HG03520 (cell line): ENCODE data around the gene NPAS4.
"Not testable (repeated sequence)": the region's sequence is repeated elsewhere in the genome, so short reads cannot be mapped to it uniquely, and the experiment has no call there.

Experiments used
- ATAC-seq: cut with Tn5 transposase; IDR thresholded peaks from one replicate; pipeline ENCODE4 v1.9.1; 2021; ENCODE audit warnings: mild to moderate bottlenecking, moderate library complexity; ENCODE audit not compliant: unreplicated experiment

The NPAS4 gene

DNA sequence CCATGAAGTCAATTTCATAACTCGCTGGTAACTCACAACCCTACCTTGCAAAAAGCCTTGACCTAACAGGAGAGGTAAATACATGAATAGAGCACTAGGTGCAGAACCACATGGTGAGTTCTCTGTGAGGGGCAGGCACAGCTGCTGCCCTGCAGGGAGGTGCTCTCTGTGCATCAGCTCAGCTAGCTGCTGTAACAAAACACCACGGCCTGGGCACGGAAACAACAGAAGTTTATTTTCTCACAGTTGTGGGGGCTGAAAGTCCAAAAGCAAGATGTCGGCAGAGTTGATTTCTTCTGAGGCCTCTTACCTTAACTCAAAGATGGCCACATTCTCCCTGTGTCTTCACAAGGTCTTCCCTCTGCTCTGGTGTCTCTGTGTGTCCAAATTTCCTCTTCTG, 30.8 kb downstream of the NPAS4 start:
- ATAC-seq: no peak

DNA sequence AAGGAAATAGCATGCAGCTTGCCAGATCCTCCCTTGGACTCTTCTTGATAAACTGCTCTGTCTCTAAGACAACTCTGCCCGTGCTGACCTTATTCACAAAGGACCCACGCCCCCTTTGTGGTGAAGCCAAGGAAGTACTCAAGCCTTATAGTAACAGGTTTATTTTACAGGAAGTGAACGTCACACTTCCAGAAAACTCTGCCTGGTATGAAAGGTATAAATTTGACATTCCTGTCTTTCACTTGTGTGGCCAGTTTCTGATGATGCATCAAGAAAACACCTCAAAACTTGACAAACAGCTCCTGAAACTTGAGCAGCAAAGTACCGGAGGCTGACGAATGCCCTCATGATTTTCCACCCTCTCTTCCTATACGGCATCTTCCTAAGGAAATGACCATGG, 33.4 kb downstream of the NPAS4 start:
- ATAC-seq: no peak

DNA sequence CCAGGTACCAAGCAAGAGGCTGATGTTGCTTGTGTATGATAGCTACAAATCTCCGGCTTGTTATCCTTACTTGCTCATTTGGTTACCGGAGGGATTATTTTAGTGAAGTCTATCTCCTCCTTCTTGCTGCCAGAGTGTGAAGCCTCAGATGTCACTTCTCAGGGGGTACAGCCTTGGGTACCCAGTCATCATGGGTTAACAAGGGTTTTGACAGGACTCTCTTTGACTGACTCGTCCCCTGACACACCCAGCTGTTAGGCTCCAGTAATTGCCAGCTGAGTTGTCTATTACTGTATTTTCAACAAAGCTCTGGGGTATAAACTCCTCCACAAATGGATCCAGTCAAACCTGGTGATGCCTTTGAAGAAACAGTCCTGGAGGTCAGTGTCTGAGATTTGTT, 34.0 kb downstream of the NPAS4 start:
- ATAC-seq: no peak

DNA sequence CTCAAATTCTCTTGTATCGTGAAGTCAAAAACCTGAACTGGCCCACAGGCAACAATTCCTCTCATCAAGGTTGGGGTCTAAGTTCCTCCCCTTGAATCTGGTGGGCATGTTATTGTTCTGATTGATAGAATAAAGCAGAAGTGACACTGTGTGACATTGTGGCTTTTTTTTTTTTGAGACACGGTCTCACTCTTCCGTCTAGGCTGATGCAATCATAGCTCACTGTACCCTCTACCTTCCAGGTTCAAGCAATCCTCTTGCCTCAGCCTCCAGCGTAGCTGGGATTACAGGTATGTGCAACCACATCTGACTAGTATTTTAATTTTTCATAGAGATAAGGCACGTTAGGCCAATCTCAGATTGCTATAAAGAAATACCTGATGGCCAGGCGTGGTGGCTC, 37.0 kb downstream of the NPAS4 start:
- no peak for ATAC-seq

DNA sequence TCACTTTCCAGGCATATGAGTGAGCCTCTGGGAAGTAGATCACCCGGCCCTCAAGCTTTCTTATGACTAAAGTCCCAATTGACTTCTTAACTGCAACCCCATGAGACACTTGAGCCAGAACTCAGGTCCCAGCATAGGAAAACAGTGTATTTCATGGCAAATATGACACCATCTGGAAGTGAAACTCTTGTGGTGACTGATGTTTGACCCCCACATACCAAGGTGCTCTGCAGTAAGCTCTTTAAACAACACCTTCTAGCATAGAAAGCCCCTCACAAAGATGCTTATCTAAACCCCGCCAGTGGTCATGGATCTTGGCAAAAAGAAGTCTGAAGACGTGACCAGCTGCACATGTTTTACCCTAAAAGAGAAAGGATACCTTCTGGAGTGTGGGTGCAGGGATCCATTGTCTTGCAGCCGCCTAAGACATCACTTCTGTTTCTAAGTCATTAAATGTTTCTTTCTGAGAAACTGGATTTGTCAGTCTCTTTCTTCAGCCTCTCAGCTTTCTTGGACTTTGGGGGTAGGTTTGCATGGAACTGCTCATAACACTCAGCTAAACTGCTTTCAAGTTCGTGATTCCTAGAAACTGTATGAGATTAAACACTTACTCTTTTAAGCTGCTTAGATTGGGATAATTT, 38.4 kb downstream of the NPAS4 start:
- ATAC-seq: no peak

DNA sequence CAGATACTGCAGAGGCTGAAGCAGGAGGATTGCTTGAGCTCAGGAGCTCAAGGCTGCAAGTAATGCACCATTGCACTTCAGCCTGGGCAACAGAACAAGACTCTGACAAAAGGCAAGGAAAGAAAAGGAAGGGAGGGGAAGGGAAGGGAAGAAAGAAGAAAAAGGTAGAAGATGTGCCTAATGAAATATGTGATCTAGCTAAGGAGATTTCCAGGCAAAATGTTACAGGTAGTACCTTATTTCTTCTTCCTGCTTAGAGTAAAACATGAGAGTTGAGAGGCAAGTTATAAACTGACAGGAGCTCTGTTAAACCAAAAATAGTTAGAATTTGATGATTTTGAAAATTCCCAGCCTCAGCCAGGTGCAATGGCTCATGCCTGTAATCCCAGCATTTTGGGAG, 41.2 kb downstream of the NPAS4 start:
- no peak for ATAC-seq

DNA sequence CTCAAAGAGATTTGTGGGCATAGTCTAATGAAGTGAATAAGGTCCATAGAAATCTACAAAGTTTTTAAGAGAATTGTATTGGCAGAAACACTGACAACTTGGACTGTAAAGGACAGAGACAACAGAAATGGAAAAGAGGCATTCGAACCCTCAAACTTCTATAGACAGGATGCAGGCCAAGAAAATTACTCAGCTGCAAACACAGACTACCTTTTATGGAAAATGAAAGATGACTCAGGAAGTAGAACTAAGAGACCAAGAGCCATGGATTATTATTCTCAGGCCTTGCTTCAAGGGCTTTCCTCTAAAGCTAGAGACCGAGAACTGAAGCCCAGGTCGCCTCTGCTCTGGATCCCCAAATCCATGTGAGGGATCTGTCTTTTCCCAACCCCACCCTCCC, 42.1 kb downstream of the NPAS4 start:
- ATAC-seq: no peak

DNA sequence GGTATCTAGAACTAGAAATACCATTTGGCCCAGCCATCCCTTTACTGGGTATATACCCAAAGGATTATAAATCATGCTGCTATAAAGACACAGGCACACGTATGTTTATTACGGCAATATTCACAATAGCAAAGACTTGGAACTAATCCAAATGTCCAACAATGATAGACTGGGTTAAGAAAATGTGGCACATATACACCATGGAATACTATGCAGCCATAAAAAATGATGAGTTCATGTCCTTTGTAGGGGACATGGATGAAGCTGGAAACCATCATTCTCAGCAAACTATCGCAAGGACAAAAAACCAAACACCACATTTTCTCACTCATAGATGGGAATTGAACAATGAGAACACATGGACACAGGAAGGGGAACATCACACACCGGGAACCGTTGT, 43.3 kb downstream of the NPAS4 start:
- not testable (repeated sequence) for ATAC-seq

DNA sequence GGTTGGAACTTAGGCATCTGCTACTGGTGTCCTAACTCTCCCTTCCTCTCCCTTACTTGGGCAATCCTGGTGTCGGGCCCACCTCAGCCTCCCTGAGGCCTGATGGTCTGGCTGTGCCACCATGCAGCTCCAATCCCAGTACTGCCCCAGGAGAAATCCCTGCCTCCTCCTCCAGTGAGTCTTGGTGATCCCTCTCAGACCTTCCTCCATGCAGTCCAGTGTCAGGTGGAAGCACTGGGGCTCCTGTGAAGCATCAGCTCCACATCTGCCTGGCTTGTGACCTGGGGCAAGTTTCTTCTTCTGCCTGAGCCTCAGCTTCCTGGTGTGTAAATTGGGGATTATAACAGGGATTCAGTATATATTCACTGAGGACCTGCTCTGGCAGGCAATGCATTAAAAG, 44.1 kb downstream of the NPAS4 start:
- no peak for ATAC-seq

DNA sequence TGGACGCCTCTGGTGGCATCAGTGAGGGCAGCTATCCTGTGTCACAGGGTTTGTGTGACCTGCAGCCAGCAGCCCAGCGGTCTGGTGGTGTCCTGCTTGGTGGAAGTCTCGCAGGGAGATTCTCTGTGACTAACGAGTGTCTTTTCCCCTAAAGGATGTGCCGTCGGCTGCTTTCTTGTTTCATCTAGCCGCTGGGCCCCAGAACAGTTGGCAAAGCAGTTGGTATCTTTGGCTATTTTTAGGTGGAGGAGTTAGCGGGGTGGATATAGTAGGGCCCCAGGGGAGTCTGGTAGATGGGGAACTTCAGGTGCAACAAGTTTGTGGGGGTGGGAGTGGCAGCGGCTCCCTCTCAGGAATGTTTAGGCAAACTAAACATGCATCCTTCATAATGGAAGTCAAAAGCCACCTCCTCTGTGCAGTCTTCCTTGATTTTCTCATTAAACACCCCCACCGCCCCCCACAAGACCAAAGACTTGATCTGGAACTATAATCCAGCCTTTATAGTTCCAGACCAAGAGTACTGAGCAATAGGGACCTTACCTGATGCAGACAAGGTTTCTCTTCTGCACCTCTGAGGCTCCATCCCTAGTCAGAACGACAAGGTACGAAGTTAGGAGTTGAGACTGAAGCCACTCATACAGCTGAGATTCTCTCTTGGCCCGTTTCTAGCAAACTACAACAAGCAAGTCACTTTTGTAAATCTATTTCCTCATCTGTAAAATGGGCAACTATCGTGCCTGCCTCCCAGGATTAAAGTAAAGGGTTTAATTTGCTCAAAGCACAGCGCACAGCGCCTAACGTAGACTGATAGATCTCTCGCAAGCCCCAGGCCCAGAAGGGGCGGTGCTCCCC, 44.8 kb downstream of the NPAS4 start:
- ATAC-seq: no peak

DNA sequence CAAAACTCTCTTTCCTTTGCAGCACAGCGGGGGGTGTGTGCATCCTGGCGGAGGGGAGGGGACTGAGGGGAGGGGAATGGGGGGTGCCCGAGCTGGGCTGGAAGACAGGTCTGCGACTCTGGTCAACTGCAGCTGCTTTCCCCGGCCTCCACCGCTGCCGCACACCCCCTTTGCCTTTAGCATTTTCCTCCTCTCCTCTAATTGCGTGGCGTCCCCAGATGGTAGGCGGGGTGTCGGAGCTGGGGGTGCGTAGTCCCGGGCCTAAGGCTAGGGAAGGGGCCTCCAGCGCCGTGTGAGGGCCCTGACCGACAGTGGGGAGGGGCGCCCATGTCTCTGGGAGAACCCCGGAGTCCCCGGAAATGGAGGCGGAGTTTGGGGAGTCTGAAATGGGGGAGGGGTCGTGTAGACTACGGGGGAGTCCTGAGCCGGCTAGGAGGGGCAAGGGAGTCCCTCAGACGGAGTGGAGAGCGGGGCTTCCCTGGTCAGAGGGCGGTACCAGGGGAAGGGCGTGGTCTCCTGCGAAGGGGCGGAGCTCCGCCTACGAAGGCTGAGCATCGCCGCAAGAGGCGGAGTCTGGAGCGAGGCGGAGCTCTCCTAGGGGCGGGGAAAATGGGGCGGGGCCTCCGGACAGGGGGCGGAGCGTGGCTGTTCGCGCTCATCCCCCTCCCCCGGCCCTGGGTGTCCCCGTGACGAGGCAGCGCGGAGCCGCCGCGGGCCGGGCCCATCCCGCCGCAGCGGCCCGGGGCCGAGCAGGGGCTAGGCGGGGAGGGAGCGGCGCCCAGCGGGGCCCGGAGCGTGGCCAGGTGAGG, 45.6 kb downstream of the NPAS4 start, which contains the start of gene PELI3:
TSS of gene PELI3 (plus strand) at position 681 of the 809 bp plus-strand sequence. CDS start 1,224 bp downstream, outside the sequence.
- peak; percentile 46 for ATAC-seq

DNA sequence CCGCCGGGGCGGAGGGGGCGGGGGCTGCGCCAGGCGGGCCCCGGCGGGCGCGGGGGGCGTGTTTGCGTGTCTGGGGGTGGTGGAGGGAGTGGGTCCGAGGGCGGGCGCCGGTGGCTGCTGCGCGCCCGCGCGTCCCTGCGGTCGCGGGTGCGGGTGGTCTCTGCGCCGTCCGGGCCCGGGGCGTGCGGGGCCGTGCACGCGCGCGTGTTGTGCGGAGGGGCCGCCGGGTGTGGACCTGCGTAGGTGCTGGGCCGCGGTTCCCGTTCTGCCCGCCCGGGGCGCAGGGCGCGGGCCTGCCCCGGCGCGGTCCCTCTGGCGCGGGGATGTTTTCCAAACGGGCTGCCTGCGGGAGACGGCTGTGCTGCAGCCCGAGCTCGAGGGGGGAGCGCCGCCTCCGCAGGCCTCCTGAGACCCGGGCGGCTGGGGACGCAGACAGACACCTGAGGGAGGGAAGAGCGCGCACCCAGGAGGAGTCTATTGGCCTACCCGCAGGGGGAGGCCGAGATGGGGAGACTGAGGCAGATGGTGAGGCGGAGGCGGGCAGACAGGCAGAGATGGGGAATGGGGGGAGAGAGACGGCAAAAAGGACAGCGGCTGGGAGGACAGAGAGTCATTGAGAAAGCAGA, 46.3 kb downstream of the NPAS4 start:
- ATAC-seq: peak; percentile 40

DNA sequence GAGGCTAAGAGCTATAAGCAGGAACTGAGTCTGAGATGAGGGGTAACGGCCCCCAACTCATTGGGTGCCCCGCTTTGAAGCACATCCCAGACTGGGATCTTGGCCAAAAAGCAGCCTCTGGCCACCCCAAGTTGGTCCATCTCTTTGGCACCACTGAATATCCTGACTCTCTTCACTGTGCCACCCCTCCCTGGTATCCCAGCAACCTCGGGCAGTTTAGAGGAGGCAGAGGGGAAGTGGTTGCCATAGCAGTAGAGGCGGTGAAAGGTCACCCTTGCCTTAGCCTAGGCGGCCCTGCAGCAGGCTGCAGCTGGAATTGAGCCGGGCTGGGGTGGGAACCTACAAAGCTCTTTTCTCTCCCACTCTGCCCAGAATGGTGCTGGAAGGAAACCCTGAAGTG, 46.9 kb downstream of the NPAS4 start:
- no peak for ATAC-seq

DNA sequence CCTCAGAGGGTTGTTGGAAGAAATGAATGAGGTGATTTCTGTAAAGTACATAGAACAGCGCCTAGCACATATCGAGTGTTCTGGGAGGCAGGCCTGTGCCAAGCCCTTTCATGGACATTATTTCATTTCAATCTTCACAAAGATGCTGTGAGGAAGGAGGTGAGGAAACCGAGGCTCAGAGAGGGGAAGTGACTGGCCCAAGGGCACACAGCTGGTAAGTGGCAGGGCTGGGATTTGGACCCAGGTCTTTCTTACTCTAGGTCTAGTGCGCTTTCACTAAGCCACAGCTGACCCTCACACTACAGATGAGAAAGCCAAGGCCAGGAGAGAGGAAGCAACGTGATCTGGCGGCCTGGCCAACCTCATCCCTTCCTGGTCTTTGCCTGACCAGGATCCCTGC, 47.9 kb downstream of the NPAS4 start:
- no peak for ATAC-seq

DNA sequence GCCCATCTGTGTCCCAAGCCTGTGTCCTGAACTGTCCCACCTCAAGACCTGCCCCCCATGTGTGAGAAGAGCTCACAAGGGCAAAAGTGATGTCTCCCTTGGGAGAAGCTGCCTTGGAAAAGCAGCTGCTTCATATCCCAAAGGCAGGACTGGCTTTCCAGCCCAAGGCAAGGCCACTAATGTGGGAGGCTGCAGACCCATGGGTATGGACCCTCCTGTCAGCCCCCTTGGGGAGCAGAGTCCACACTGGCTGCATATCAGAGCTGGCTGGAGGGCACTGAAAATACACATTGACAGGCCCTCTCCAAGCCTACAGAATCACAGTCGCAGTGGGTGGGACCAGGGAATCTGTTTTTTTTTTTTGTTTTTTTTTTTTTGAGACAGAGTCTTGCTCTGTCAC, 48.6 kb downstream of the NPAS4 start:
- ATAC-seq: no peak

DNA sequence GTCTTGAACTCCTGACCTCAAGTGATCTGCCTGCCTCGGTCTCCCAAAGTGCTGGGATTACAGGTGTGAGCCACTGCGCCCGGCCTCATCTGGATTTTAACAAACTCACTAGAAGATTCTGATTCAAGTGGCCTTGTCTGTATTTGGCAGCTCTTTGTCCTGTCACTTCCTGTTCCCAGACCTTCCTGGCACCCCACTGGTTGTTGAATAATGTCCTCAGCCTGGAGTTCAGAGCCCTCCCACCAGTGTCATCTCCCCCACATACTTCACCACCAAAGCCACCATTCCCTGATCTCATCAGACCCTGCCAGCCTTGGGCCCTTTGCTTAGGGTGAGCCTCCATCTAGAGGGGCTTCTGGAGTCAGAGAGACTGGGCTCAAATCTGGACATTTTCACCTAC, 49.2 kb downstream of the NPAS4 start:
- ATAC-seq: no peak

DNA sequence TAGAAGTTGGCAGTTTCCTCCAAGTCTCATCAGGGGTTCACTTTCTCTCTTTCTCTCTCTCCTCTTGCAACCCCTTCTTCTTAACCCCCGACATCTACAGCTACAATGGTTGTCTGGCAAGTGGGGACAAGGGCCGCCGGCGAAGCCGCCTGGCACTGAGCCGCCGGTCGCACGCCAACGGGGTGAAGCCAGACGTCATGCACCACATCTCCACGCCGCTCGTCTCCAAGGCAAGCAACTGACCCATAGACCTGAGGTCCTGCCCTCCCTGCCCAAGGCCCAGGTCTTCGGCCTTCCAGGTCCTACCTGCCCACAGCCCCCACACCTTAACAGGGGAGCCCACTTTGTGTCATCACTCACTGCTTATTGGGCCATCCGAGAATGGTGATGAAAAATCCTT, 50.3 kb downstream of the NPAS4 start:
- ATAC-seq: no peak

DNA sequence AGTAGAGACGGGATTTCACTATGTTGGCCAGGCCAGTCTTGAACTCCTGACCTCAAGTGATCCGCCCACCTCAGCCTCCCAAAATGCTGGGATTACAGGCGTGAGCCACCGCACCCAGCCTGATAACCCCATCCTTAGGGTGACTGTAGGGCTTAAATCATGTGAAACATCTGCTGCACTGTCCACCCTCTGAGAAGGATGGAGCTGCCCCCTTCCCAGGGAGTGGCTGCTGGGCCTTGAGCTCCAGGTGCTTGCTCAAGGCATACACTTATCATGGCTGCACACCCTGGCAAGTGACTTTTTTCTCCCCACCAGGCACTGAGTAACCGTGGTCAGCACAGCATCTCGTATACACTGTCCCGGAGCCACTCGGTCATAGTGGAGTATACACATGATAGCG, 51.2 kb downstream of the NPAS4 start:
- ATAC-seq: no peak

DNA sequence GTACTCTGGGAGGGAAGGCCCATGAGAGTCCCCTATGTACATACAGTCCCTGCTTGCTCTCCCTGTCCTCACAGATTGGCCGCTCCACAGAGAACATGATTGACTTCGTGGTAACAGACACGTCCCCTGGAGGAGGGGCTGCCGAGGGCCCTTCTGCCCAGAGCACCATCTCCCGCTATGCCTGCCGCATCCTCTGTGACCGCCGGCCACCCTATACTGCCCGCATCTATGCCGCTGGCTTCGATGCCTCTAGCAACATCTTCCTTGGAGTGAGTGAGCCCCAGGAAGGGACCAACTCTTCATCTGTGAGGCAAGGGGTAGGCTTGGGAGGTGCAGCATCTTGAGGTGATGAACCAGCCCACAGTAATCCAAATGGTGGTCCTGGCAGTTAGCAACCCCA, 52.3 kb downstream of the NPAS4 start:
- no peak for ATAC-seq

DNA sequence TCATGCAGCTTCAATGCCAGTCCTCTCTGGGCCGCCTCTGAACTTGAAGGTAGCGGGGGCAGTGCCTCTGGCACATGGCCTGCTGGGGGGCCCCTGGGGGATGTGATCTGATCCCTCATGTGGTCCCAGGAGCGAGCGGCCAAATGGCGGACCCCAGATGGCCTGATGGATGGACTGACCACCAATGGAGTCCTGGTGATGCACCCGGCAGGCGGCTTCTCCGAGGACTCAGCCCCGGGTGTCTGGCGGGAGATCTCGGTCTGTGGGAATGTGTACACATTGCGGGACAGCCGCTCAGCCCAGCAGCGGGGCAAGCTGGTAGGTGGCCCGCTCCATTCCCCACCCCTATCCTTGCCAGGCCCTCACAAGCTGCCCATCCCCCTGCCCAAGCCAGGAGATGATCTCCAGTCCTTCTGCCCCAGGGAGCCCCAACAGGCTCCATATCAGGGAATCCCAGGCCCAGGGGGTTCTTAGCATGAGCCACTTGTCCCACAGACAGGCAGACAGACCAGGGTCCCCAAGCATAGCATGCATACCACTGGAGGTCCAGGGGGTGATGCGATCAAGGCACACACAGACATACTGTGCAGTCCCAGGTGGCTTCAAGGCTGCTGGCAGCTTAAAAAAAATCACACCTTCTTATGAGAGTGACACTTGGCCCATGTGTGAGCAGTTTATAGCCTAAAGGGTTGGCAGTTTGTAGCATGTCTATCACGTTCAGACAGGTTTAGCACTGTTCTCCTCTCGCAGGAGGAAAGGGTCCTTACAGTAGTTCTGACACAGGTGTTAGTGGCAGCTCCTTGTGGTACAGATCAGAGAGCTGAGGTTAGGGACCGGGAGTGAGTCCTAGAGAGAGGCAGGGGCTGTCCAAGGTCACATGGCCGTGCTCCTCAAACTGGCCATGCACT, 53.0 kb downstream of the NPAS4 start:
- ATAC-seq: no peak
